GM18526 (cell line): ENCODE measurements around the gene CCDC40.

Experiments
- POLR2A ChIP-seq: IDR thresholded peaks from 3 replicates; pipeline ENCODE4 v1.6.1; 2011; ENCODE audit not compliant: insufficient read length; ENCODE audit errors: extremely low read depth

CCDC40 gene

DNA sequence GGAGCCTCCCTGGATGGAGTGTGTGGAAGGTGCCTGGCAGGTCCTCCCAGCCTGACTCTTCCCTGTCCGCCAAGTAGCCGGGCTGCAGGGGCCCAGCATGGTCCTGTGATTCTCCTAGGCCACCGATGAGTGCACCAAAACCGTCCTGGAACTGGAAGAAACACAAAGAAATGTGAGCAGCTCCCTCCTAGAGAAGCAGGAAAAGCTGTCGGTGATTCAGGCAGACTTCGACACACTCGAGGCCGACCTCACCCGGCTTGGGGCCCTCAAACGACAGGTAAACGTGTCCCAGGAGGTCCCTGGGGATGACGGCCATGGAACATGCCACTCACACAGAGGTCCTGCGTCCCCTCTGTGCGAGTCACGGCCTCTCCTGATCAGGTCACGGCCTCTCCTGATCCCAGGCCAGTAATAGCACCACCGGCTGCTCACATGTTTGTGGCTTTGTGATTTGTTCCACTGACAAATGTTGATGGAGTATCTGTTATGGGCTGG, 60.7 kb downstream of the CCDC40 start:
- no peak for TF ChIP-seq POLR2A

DNA sequence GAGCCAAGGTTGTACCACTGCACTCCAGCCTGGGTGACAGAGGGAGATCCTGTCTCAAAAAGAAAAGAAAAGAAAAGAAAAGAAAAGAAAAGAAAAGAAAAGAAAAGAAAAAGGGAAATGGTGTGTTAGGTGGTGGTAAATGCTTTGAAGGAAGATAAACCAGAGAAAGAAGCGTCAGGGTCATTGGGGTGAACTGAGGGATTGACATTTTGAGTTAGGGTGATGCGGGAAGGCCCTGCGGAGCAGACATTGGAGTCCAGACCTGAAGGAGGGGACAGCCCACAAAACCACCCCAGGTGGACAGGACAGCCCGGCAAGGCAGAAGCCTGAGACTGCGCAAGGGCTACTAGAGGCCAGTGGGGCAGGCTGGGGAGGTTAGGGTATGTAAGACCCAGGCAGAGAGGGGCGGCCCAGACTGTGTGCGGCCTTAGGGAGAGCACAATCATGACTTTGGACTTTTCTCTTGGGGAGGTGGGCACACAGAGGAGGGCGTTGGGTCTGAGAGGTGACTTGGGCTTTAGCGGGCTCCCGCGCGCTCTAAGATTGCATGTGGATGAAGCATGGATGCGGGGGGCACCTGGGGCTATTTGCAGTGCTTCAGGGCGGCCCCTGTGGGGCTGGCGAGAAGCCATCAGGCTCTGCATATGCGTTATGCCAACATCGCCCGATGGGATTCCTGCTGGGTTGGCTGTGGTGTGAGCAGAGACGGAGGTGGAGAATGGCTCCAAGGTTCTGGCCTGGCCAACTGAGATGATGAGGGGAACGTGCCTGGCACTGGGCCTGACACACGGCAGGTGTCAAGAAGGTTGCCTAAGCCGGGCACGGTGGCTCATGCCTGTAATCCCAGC, 61.6 kb downstream of the CCDC40 start:
- no peak for TF ChIP-seq POLR2A

GRCh38 chr17:80099291-80100034, 63.0 kb downstream of the CCDC40 start:
- no peak for TF ChIP-seq POLR2A

GRCh38 chr17:80100035-80100323, 63.5 kb downstream of the CCDC40 start:
- no peak for TF ChIP-seq POLR2A

- TF ChIP-seq POLR2A: peak; percentile 75
Observed at GRCh38 chr17:80101011-80101945, 64.8 kb downstream of the CCDC40 start, which contains the start of gene GAA. Gene GAA (plus strand): TSS chr17:80101581. CDS start chr17:80104587, 3,006 bp downstream.

DNA sequence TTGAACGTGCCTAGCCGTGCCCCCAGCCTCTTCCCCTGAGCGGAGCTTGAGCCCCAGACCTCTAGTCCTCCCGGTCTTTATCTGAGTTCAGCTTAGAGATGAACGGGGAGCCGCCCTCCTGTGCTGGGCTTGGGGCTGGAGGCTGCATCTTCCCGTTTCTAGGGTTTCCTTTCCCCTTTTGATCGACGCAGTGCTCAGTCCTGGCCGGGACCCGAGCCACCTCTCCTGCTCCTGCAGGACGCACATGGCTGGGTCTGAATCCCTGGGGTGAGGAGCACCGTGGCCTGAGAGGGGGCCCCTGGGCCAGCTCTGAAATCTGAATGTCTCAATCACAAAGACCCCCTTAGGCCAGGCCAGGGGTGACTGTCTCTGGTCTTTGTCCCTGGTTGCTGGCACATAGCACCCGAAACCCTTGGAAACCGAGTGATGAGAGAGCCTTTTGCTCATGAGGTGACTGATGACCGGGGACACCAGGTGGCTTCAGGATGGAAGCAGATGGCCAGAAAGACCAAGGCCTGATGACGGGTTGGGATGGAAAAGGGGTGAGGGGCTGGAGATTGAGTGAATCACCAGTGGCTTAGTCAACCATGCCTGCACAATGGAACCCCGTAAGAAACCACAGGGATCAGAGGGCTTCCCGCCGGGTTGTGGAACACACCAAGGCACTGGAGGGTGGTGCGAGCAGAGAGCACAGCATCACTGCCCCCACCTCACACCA, 65.7 kb downstream of the CCDC40 start:
- TF ChIP-seq POLR2A: no peak

DNA sequence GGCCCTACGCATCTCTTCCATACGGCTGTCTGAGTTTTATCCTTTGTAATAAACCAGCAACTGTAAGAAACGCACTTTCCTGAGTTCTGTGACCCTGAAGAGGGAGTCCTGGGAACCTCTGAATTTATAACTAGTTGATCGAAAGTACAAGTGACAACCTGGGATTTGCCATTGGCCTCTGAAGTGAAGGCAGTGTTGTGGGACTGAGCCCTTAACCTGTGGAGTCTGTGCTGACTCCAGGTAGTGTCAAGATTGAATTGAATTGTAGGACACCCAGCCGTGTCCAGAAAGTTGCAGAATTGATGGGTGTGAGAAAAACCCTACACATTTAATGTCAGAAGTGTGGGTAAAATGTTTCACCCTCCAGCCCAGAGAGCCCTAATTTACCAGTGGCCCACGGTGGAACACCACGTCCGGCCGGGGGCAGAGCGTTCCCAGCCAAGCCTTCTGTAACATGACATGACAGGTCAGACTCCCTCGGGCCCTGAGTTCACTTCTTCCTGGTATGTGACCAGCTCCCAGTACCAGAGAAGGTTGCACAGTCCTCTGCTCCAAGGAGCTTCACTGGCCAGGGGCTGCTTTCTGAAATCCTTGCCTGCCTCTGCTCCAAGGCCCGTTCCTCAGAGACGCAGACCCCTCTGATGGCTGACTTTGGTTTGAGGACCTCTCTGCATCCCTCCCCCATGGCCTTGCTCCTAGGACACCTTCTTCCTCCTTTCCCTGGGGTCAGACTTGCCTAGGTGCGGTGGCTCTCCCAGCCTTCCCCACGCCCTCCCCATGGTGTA, 66.4 kb downstream of the CCDC40 start:
- TF ChIP-seq POLR2A: no peak

DNA sequence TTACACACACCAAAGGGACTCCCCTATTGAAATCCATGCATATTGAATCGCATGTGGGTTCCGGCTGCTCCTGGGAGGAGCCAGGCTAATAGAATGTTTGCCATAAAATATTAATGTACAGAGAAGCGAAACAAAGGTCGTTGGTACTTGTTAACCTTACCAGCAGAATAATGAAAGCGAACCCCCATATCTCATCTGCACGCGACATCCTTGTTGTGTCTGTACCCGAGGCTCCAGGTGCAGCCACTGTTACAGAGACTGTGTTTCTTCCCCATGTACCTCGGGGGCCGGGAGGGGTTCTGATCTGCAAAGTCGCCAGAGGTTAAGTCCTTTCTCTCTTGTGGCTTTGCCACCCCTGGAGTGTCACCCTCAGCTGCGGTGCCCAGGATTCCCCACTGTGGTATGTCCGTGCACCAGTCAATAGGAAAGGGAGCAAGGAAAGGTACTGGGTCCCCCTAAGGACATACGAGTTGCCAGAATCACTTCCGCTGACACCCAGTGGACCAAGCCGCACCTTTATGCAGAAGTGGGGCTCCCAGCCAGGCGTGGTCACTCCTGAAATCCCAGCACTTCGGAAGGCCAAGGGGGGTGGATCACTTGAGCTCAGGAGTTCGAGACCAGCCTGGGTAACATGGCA, 67.1 kb downstream of the CCDC40 start:
- TF ChIP-seq POLR2A: no peak

DNA sequence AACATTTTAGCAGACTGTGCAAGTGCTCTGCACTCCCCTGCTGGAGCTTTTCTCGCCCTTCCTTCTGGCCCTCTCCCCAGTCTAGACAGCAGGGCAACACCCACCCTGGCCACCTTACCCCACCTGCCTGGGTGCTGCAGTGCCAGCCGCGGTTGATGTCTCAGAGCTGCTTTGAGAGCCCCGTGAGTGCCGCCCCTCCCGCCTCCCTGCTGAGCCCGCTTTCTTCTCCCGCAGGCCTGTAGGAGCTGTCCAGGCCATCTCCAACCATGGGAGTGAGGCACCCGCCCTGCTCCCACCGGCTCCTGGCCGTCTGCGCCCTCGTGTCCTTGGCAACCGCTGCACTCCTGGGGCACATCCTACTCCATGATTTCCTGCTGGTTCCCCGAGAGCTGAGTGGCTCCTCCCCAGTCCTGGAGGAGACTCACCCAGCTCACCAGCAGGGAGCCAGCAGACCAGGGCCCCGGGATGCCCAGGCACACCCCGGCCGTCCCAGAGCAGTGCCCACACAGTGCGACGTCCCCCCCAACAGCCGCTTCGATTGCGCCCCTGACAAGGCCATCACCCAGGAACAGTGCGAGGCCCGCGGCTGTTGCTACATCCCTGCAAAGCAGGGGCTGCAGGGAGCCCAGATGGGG, 68.0 kb downstream of the CCDC40 start:
- no peak for TF ChIP-seq POLR2A

- no peak for TF ChIP-seq POLR2A
Observed at GRCh38 chr17:80104956-80105375, 68.5 kb downstream of the CCDC40 start.

- no peak for TF ChIP-seq POLR2A
Observed at GRCh38 chr17:80105762-80106161, 69.3 kb downstream of the CCDC40 start.

GRCh38 chr17:80106176-80106575, 69.7 kb downstream of the CCDC40 start:
- TF ChIP-seq POLR2A: no peak

- TF ChIP-seq POLR2A: no peak
Observed at GRCh38 chr17:80106751-80107150, 70.3 kb downstream of the CCDC40 start.
